Natural killer cell (primary cell): Measurements from ENCODE around the gene PCTP. TPM values are rescaled to one million over a fixed set of nuclear protein-coding genes. Genes with fewer than 3 reads are reported as not detected.
A peak's percentile ranks its signal among the peaks of the same experiment; 100 is the strongest.

Experiments used
- ATAC-seq, 3 donors: fragments of 150-1000 bp in 2 of 3; fragments of 200-7000 bp in 1 of 3; cut with Tn5 transposase; 1 replicate in 1 of 3; 2 replicates in 2 of 3; pipeline ENCODE4 v1.10.0; 2021; ENCODE audit warnings: mild to moderate bottlenecking in 2 of 3, moderate library complexity in 2 of 3
- DNase-seq, 2 donors: peaks; one replicate each; pipeline versions ENCODE4 v3.0.0 to v3.0.0-alpha.2; 2013 to 2021; ENCODE audit warnings: mixed read lengths in 1 of 2
- H3K27ac ChIP-seq: one replicate; pipeline ENCODE4 v1.5.1; 2013; ENCODE audit warnings: mild to moderate bottlenecking, low read length
- H3K27me3 ChIP-seq: one replicate; pipeline ENCODE4 v1.6.1; 2013; ENCODE audit warnings: low read length; ENCODE audit not compliant: control insufficient read depth, insufficient read depth
- H3K36me3 ChIP-seq: one replicate; pipeline ENCODE4 v1.6.1; 2013; ENCODE audit warnings: low read length; ENCODE audit not compliant: control insufficient read depth, insufficient read depth
- H3K4me1 ChIP-seq: one replicate; pipeline ENCODE4 v1.6.1; 2013; ENCODE audit warnings: low read length; ENCODE audit not compliant: control insufficient read depth, insufficient read depth
- H3K4me3 ChIP-seq: one replicate; pipeline ENCODE4 v1.5.1; 2013; ENCODE audit warnings: low read length
- H3K9me3 ChIP-seq: one replicate; pipeline ENCODE4 v1.6.1; 2013; ENCODE audit warnings: low read length; ENCODE audit not compliant: control insufficient read depth, insufficient read depth
- H3K27ac Mint-ChIP-seq, 2 donors: one replicate each; pipeline ENCODE4 v1.8.0; 2022; ENCODE audit warnings: mild to moderate bottlenecking in 2 of 2, mixed read lengths in 2 of 2, moderate library complexity in 1 of 2
- H3K27me3 Mint-ChIP-seq, 2 donors: one replicate each; pipeline ENCODE4 v1.8.0; 2022; ENCODE audit warnings: low read depth in 2 of 2, mixed read lengths in 2 of 2
- H3K36me3 Mint-ChIP-seq: one replicate; pipeline ENCODE4 v1.8.0; 2022; ENCODE audit warnings: mixed read lengths
- H3K4me1 Mint-ChIP-seq, 2 donors: one replicate each; pipeline ENCODE4 v1.8.0; 2022; ENCODE audit warnings: mixed read lengths in 2 of 2
- H3K4me3 Mint-ChIP-seq: one replicate; pipeline ENCODE4 v1.8.0; 2022; ENCODE audit warnings: mild to moderate bottlenecking, moderate library complexity, mixed read lengths
- H3K9me3 Mint-ChIP-seq, 2 donors: one replicate each; pipeline ENCODE4 v1.8.0; 2022; ENCODE audit warnings: mixed read lengths in 2 of 2
- CTCF ChIP-seq: fragments of 200-600 bp; IDR thresholded peaks from one replicate; pipeline ENCODE4 v1.8.0; 2022; ENCODE audit warnings: antibody characterized with exemption
- WGBS: methylation state at CpG from one replicate; pipeline ENCODE4 v1.1.7; 2013; ENCODE audit warnings: missing lambda C conversion rate; ENCODE audit not compliant: insufficient coverage; 5-methylcytosine and 5-hydroxymethylcytosine counted together
- intact Hi-C: fragments of 100-400 bp; cut with micrococcal nuclease; formaldehyde crosslinking; loops from one replicate; pipeline ENCODE4 v1.14.2; 2022
- total RNA-seq, 4 donors: library from RNA; stranded (reverse); fragments of 120-200 nt in 1 of 4; gene quantifications; one replicate each; pipeline versions ENCODE4 v1.2.3 to v1.2.4, GENCODE V29; 2013 to 2022

PCTP gene
- total RNA-seq, 3 donors from 2014 or later (not counting 1 experiment from before 2014, with no cell fraction given), result 6.3 to 9.5 (median 9.2) TPM

- Histone ChIP-seq H3K36me3 (no peaks in the 10 kb centered on the region), H3K9me3 (no peaks in the 10 kb centered on the region), H3K4me1 (no peaks in the 10 kb centered on the region), H3K4me3 (no peak overlapping the region), H3K27me3 (no peaks in the 10 kb centered on the region), H3K27ac (no peak overlapping the region)
- DNase-seq, result no peak
- Mint-ChIP-seq H3K27ac (no peak overlapping the region), H3K4me1 (no peaks in the 10 kb centered on the region), H3K4me3 (no peak overlapping the region), H3K27me3 (peaks cover 20 to 26% of the 10 kb centered on the region in 2 donors), H3K36me3 (no peaks in the 10 kb centered on the region), H3K9me3 (no peaks in the 10 kb centered on the region)
- intact Hi-C loops, result no loop called here
- ATAC-seq, result no peak
- 72% methylated on average over 10 of the region's 10 CpGs for WGBS
- no peak for TF ChIP-seq CTCF
These were observed 19.1 kb upstream of the PCTP start for GRCh38 chr17:55731586-55732250.

- TF ChIP-seq CTCF, result no peak
- intact Hi-C loops, result no loop called here
- no peak overlapping the region for H3K27ac ChIP-seq
- H3K36me3 Mint-ChIP-seq, result no peaks in the 10 kb centered on the region
- no peaks in the 10 kb centered on the region for H3K36me3 ChIP-seq
- WGBS, result 40% methylated on average over 4 of the region's 4 CpGs
- no peak for ATAC-seq
- H3K4me1 Mint-ChIP-seq, result no peaks in the 10 kb centered on the region
- no peak overlapping the region for H3K4me3 Mint-ChIP-seq
- H3K9me3 Mint-ChIP-seq, result no peaks in the 10 kb centered on the region
- no peak for DNase-seq
- peaks cover 7 to 13% of the 10 kb centered on the region in 2 donors for H3K27me3 Mint-ChIP-seq
- no peak overlapping the region for H3K27ac Mint-ChIP-seq
- no peaks in the 10 kb centered on the region for H3K27me3 ChIP-seq
- H3K4me3 ChIP-seq, result no peak overlapping the region
- no peaks in the 10 kb centered on the region for H3K9me3 ChIP-seq
- no peaks in the 10 kb centered on the region for H3K4me1 ChIP-seq
These were observed 16.6 kb upstream of the PCTP start for GRCh38 chr17:55734128-55734781.

GRCh38 chr17:55735731-55736405, 15.0 kb upstream of the PCTP start:
- Histone ChIP-seq H3K4me3 (no peak overlapping the region), H3K4me1 (no peaks in the 10 kb centered on the region), H3K9me3 (no peaks in the 10 kb centered on the region), H3K27me3 (no peaks in the 10 kb centered on the region), H3K36me3 (no peaks in the 10 kb centered on the region), H3K27ac (no peak overlapping the region)
- H3K4me1 Mint-ChIP-seq, result no peaks in the 10 kb centered on the region
- peak; percentile 71 for TF ChIP-seq CTCF
- intact Hi-C loops, result no loop called here
- H3K9me3 Mint-ChIP-seq, result no peaks in the 10 kb centered on the region
- WGBS, result 30% methylated on average over 3 of the region's 5 CpGs
- DNase-seq, result peak in 1 of 2 donors; percentile 63
- H3K27ac Mint-ChIP-seq, result no peak overlapping the region
- H3K36me3 Mint-ChIP-seq, result no peaks in the 10 kb centered on the region
- peaks cover 13% of the 10 kb centered on the region in 2 donors for H3K27me3 Mint-ChIP-seq
- H3K4me3 Mint-ChIP-seq, result no peak overlapping the region
- ATAC-seq, result peak in 2 of 3 donors; percentile 49 to 53
